Rectal smooth muscle tissue (tissue), 1 donor: Measurements from ENCODE around the gene DHCR24.
A peak's percentile ranks its signal among the peaks of the same experiment; 100 is the strongest.
"Not testable (repeated sequence)": the region's sequence is repeated elsewhere in the genome, so short reads cannot be mapped to it uniquely, and the experiment has no call there.

Experiments
- H3K27ac ChIP-seq: one replicate; pipeline ENCODE4 v1.7.0; 2013; ENCODE audit warnings: low read depth, low read length, inconsistent platforms
- H3K27me3 ChIP-seq: one replicate; pipeline ENCODE4 v1.7.0; 2013; ENCODE audit warnings: low read length; ENCODE audit not compliant: control insufficient read depth, insufficient read depth
- H3K36me3 ChIP-seq: one replicate; pipeline ENCODE4 v1.7.0; 2013; ENCODE audit warnings: low read length; ENCODE audit not compliant: control insufficient read depth, insufficient read depth
- H3K4me1 ChIP-seq: one replicate; pipeline ENCODE4 v1.7.0; 2013; ENCODE audit warnings: low read length; ENCODE audit not compliant: control insufficient read depth, insufficient read depth
- H3K4me3 ChIP-seq: one replicate; pipeline ENCODE4 v1.7.0; 2013; ENCODE audit warnings: low read length
- H3K9ac ChIP-seq: one replicate; pipeline ENCODE4 v1.7.0; 2013; ENCODE audit warnings: low read length

The DHCR24 gene

GRCh38 chr1:54919367-54920359, 32.7 kb upstream of the DHCR24 start:
- Histone ChIP-seq H3K36me3 (no peaks in the 10 kb centered on the region), H3K9ac (no peak overlapping the region), H3K4me3 (no peak overlapping the region), H3K4me1 (no peaks in the 10 kb centered on the region), H3K27ac (no peak overlapping the region), H3K27me3 (no peaks in the 10 kb centered on the region)

- H3K27ac ChIP-seq, H3K4me1 ChIP-seq, H3K4me3 ChIP-seq, H3K27me3 ChIP-seq, H3K9ac ChIP-seq, H3K36me3 ChIP-seq: not testable (repeated sequence)
Observed at GRCh38 chr1:54911076-54911475, 24.1 kb upstream of the DHCR24 start.

- no peak overlapping the region for H3K4me3 ChIP-seq
Observed at GRCh38 chr1:54906586-54906985, 19.6 kb upstream of the DHCR24 start.

GRCh38 chr1:54904476-54905048, 17.6 kb upstream of the DHCR24 start:
- H3K27ac ChIP-seq = no peak overlapping the region
- no peaks in the 10 kb centered on the region for H3K36me3 ChIP-seq
- H3K4me1 ChIP-seq = no peaks in the 10 kb centered on the region
- H3K27me3 ChIP-seq = no peaks in the 10 kb centered on the region
- H3K4me3 ChIP-seq = no peak overlapping the region
- H3K9ac ChIP-seq = no peak overlapping the region

More at GRCh38 chr1:54906586-54906985, 19.6 kb upstream of the DHCR24 start:
- Histone ChIP-seq H3K27me3 (no peaks in the 10 kb centered on the region), H3K4me1 (no peaks in the 10 kb centered on the region), H3K9ac (no peak overlapping the region), H3K36me3 (no peaks in the 10 kb centered on the region), H3K27ac (no peak overlapping the region)

GRCh38 chr1:54894271-54894670, 7.3 kb upstream of the DHCR24 start:
- H3K36me3 ChIP-seq = no peaks in the 10 kb centered on the region
- H3K9ac ChIP-seq = no peak overlapping the region
- H3K27me3 ChIP-seq = no peaks in the 10 kb centered on the region
- H3K27ac ChIP-seq = no peak overlapping the region
- no peaks in the 10 kb centered on the region for H3K4me1 ChIP-seq
- H3K4me3 ChIP-seq = no peak overlapping the region

- Histone ChIP-seq H3K9ac (no peak overlapping the region), H3K36me3 (no peaks in the 10 kb centered on the region), H3K4me3 (no peak overlapping the region), H3K27me3 (no peaks in the 10 kb centered on the region), H3K4me1 (no peaks in the 10 kb centered on the region), H3K27ac (no peak overlapping the region)
Observed at GRCh38 chr1:54892586-54892985, 5.6 kb upstream of the DHCR24 start.

- Histone ChIP-seq H3K9ac (no peak overlapping the region), H3K36me3 (no peaks in the 10 kb centered on the region), H3K27ac (no peak overlapping the region), H3K27me3 (no peaks in the 10 kb centered on the region), H3K4me1 (no peaks in the 10 kb centered on the region), H3K4me3 (no peak overlapping the region)
Observed at GRCh38 chr1:54889132-54889725, 2.2 kb upstream of the DHCR24 start.

GRCh38 chr1:54888080-54888733, 1.2 kb upstream of the DHCR24 start:
- no peak overlapping the region for H3K4me3 ChIP-seq
- no peak overlapping the region for H3K9ac ChIP-seq
- H3K4me1 ChIP-seq = no peaks in the 10 kb centered on the region
- no peak overlapping the region for H3K27ac ChIP-seq
- no peaks in the 10 kb centered on the region for H3K36me3 ChIP-seq
- no peaks in the 10 kb centered on the region for H3K27me3 ChIP-seq

- no peaks in the 10 kb centered on the region for H3K4me1 ChIP-seq
- no peaks in the 10 kb centered on the region for H3K27me3 ChIP-seq
- peak overlapping the region; percentile 63 for H3K4me3 ChIP-seq
- no peaks in the 10 kb centered on the region for H3K36me3 ChIP-seq
- H3K27ac ChIP-seq = no peak overlapping the region
- no peak overlapping the region for H3K9ac ChIP-seq
Observed at GRCh38 chr1:54887665-54888071, 673 bp upstream of the DHCR24 start.

- no peak overlapping the region for H3K9ac ChIP-seq
Observed at GRCh38 chr1:54885807-54886723, 930 bp downstream of the DHCR24 start.

GRCh38 chr1:54885237-54885679, 1.7 kb downstream of the DHCR24 start:
- Histone ChIP-seq H3K27me3 (no peaks in the 10 kb centered on the region), H3K36me3 (no peaks in the 10 kb centered on the region), H3K27ac (no peak overlapping the region), H3K4me3 (no peak overlapping the region), H3K9ac (no peak overlapping the region), H3K4me1 (no peaks in the 10 kb centered on the region)

More at GRCh38 chr1:54885807-54886723, 930 bp downstream of the DHCR24 start:
- no peaks in the 10 kb centered on the region for H3K36me3 ChIP-seq
- no peaks in the 10 kb centered on the region for H3K4me1 ChIP-seq
- H3K27ac ChIP-seq = no peak overlapping the region
- no peaks in the 10 kb centered on the region for H3K27me3 ChIP-seq
- peak overlapping the region; percentile 80 for H3K4me3 ChIP-seq
